Kidney (tissue), 14 donors: Measurements from ENCODE around the gene NCKIPSD. TPM values are rescaled to one million over a fixed set of nuclear protein-coding genes. Genes with fewer than 3 reads are reported as not detected.

Source experiments
- DNase-seq, 5 donors: peaks; one replicate each; pipeline ENCODE4 v3.0.0-alpha.2; 2013 to 2020
- FAIRE-seq: peaks from 2 replicates; lab custom pipeline; 2012; peaks lifted over from hg19 to GRCh38; lab: Jason Lieb, UNC
- H3K27ac ChIP-seq, 2 donors: one replicate each; pipeline ENCODE4 v1.7.0; 2013; ENCODE audit warnings: low read depth in 2 of 2, low read length in 2 of 2, inconsistent platforms in 1 of 2
- H3K27me3 ChIP-seq: one replicate; pipeline ENCODE4 v1.7.1; 2013; ENCODE audit warnings: low read length, inconsistent platforms; ENCODE audit not compliant: control insufficient read depth, insufficient read depth
- H3K36me3 ChIP-seq, 3 donors: one replicate each; pipeline versions ENCODE4 v1.7.0 to v1.7.1; 2013; ENCODE audit warnings: low read length in 3 of 3, control low read depth in 1 of 3, inconsistent platforms in 1 of 3; ENCODE audit not compliant: insufficient read depth in 3 of 3, control insufficient read depth in 2 of 3
- H3K4me1 ChIP-seq, 3 donors: one replicate each; pipeline versions ENCODE4 v1.7.0 to v1.7.1; 2013; ENCODE audit warnings: low read length in 3 of 3, inconsistent platforms in 1 of 3, low read depth in 1 of 3; ENCODE audit not compliant: control insufficient read depth in 2 of 3, insufficient read depth in 2 of 3
- H3K4me3 ChIP-seq, 3 donors: one replicate each; pipeline versions ENCODE4 v1.7.0 to v1.8.1; 2013; ENCODE audit warnings: low read length in 3 of 3, control low read depth in 1 of 3, inconsistent platforms in 1 of 3
- H3K9ac ChIP-seq, 3 donors: one replicate each; pipeline versions ENCODE4 v1.7.0 to v1.7.1; 2013; ENCODE audit warnings: low read length in 3 of 3, control low read depth in 1 of 3, inconsistent platforms in 1 of 3
- H3K9me3 ChIP-seq, 3 donors: one replicate each; pipeline versions ENCODE4 v1.7.0 to v1.7.1; 2013; ENCODE audit warnings: low read length in 3 of 3, control low read depth in 1 of 3, inconsistent platforms in 1 of 3; ENCODE audit not compliant: control insufficient read depth in 2 of 3, insufficient read depth in 1 of 3
- CTCF ChIP-seq: IDR thresholded peaks from 3 replicates; pipeline ENCODE4 v1.5.1; 2012; ENCODE audit warnings: mild to moderate bottlenecking, moderate library complexity, borderline replicate concordance; ENCODE audit not compliant: insufficient read depth; ENCODE audit errors: extremely low read depth
- intact Hi-C: fragments of 100-400 bp; cut with DNase I; formaldehyde crosslinking; loops from one replicate; pipeline ENCODE4 v1.11.1; 2022
- polyA plus RNA-seq: library from polyadenylated mRNA; stranded (reverse); fragments of 350-450 nt; fragmentation: Illumina TruSeq; extraction: RNeasy Lipid Tissue Mini Kit (QIAGEN cat#74804); gene quantifications from one replicate; pipeline ENCODE4 v1.2.3, GENCODE V29; 2014; ENCODE audit warnings: low read depth, low replicate concordance; ENCODE audit not compliant: insufficient read depth
- total RNA-seq: library from RNA; stranded (reverse); fragmentation: NEBNext Ultra II Directional; extraction: Animal tissue kit (Norgen Biotek cat#: 25700); gene quantifications from one replicate; pipeline ENCODE4 v1.2.1, GENCODE V29; 2021
- donor health status: control.
- donor health status: control.
- donor health status: control.
- donor health status: control.
- donor health status: control.
- donor health status: DM: yes; HTN: yes; CAD: no.
- donor health status: Normal renal cell carcinoma (clear cell type).

The NCKIPSD gene
- total and polyA plus RNA-seq, 2 donors from 2014 or later: 24.0 to 31.2 TPM

GRCh38 chr3:48702320-48702920 is 16.7 kb upstream of the NCKIPSD start:
- FAIRE-seq (no peak), DNase-seq (no peak)
- H3K36me3 ChIP-seq: peaks cover 0 to 4% (median 4%) of the 10 kb centered on the region in 3 donors
- peaks cover 0 to 4% (median 0%) of the 10 kb centered on the region in 3 donors for H3K4me1 ChIP-seq
- no peak overlapping the region for H3K9ac ChIP-seq
- TF ChIP-seq CTCF: no peak
- no peaks in the 10 kb centered on the region for H3K9me3 ChIP-seq
- intact Hi-C loops: no loop called here
- H3K4me3 ChIP-seq: no peak overlapping the region
- no peaks in the 10 kb centered on the region for H3K27me3 ChIP-seq
- no peak overlapping the region for H3K27ac ChIP-seq

- intact Hi-C loops: no loop called here
- H3K9ac ChIP-seq: no peak overlapping the region
- no peak overlapping the region for H3K27ac ChIP-seq
- no peaks in the 10 kb centered on the region for H3K9me3 ChIP-seq
- DNase-seq (no peak), FAIRE-seq (no peak)
- no peak for TF ChIP-seq CTCF
- H3K36me3 ChIP-seq: peaks cover 0 to 4% (median 2%) of the 10 kb centered on the region in 3 donors
- H3K4me1 ChIP-seq: peaks cover 0 to 10% (median 2%) of the 10 kb centered on the region in 3 donors
- H3K4me3 ChIP-seq: no peak overlapping the region
- no peaks in the 10 kb centered on the region for H3K27me3 ChIP-seq
These were observed 15.2 kb upstream of the NCKIPSD start for GRCh38 chr3:48700731-48701405.

GRCh38 chr3:48698891-48699290 is 13.2 kb upstream of the NCKIPSD start:
- peaks cover 2 to 7% (median 3%) of the 10 kb centered on the region in 3 donors for H3K36me3 ChIP-seq
- FAIRE-seq (no peak), DNase-seq (no peak)
- H3K27ac ChIP-seq: no peak overlapping the region
- H3K9ac ChIP-seq: no peak overlapping the region
- H3K4me3 ChIP-seq: no peak overlapping the region
- no peak for TF ChIP-seq CTCF
- intact Hi-C loops: no loop called here
- H3K4me1 ChIP-seq: peaks cover 0 to 18% (median 3%) of the 10 kb centered on the region in 3 donors
- no peaks in the 10 kb centered on the region for H3K27me3 ChIP-seq
- no peaks in the 10 kb centered on the region for H3K9me3 ChIP-seq
